GM19238 (cell line): ENCODE data around the gene GAS6.
"Not testable (repeated sequence)": the region's sequence is repeated elsewhere in the genome, so short reads cannot be mapped to it uniquely, and the experiment has no call there.

ENCODE experiments used
- DNase-seq: peaks from one replicate; pipeline ENCODE4 v3.0.0; 2011; ENCODE audit warnings: low spot score; ENCODE audit not compliant: insufficient read length

GAS6 gene

GRCh38 chr13:113839536-113840204 lies 24.2 kb downstream of the GAS6 start:
- no peak for DNase-seq

GRCh38 chr13:113838711-113839201 lies 25.1 kb downstream of the GAS6 start:
- no peak for DNase-seq

GRCh38 chr13:113837560-113838355 lies 26.1 kb downstream of the GAS6 start:
- no peak for DNase-seq

- no peak for DNase-seq
These were observed 26.9 kb downstream of the GAS6 start for GRCh38 chr13:113836768-113837559.

- no peak for DNase-seq
These were observed 28.2 kb downstream of the GAS6 start for GRCh38 chr13:113835461-113836270.

- no peak for DNase-seq
These were observed 29.2 kb downstream of the GAS6 start for GRCh38 chr13:113834496-113835200.

- not testable (repeated sequence) for DNase-seq
These were observed 29.9 kb downstream of the GAS6 start for GRCh38 chr13:113834006-113834405.

- DNase-seq: no peak
These were observed 30.6 kb downstream of the GAS6 start for GRCh38 chr13:113833111-113833830.

- no peak for DNase-seq
These were observed 31.2 kb downstream of the GAS6 start for GRCh38 chr13:113832631-113833030.

- DNase-seq: no peak
These were observed 31.7 kb downstream of the GAS6 start for GRCh38 chr13:113832205-113832604.

- DNase-seq: no peak
These were observed 32.8 kb downstream of the GAS6 start for GRCh38 chr13:113831061-113831460.

GRCh38 chr13:113830426-113830950 lies 33.4 kb downstream of the GAS6 start:
- not testable (repeated sequence) for DNase-seq

GRCh38 chr13:113828282-113828825 lies 35.5 kb downstream of the GAS6 start:
- DNase-seq: no peak

GRCh38 chr13:113827021-113827420 lies 36.9 kb downstream of the GAS6 start:
- no peak for DNase-seq

- DNase-seq: not testable (repeated sequence)
These were observed 37.4 kb downstream of the GAS6 start for GRCh38 chr13:113826446-113826845.

GRCh38 chr13:113825841-113826240 lies 38.0 kb downstream of the GAS6 start:
- DNase-seq: no peak

GRCh38 chr13:113823771-113824170 lies 40.1 kb downstream of the GAS6 start:
- no peak for DNase-seq

GRCh38 chr13:113822956-113823744 lies 40.7 kb downstream of the GAS6 start:
- no peak for DNase-seq
